SHP77 treated with DMSO at 0.1 percent for 48 hours (cell line): Measurements from ENCODE around the gene ANKLE1.
A peak's percentile ranks its signal among the peaks of the same experiment; 100 is the strongest.

Experiments
- DNase-seq: peaks from one replicate; lab custom pipeline; 2025; lab: John Stamatoyannopoulos, UW

The ANKLE1 gene

GRCh38 chr19:17281391-17282304 lies at the start of gene ANKLE1:
Gene ANKLE1, plus strand, starts transcription at chr19:17281901. Its CDS starts 20 bp downstream, at chr19:17281921.
- no peak for DNase-seq

GRCh38 chr19:17232258-17232657 lies 49.4 kb upstream of the ANKLE1 start:
- DNase-seq: no peak

DNA sequence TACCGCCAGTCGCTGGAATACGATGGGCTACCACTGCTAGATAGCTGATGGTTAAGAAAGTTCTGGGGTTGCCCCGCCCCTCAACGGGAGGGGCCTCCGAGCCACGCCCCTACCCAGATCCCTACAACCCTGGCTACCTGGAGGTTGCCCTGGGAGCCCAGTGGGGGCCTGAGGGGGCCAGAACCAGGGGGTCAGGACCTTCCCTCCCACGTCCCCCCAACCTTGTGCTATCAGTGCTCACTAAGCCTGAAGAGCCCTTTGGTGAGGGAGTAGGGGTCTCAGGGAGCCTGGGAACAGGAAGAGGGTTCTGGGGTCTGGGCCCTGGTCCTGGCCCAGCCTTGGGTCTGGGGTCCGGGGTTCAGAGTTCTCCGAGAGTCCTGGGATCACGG lies 46.8 kb upstream of the ANKLE1 start:
- DNase-seq: peak; percentile 24

DNA sequence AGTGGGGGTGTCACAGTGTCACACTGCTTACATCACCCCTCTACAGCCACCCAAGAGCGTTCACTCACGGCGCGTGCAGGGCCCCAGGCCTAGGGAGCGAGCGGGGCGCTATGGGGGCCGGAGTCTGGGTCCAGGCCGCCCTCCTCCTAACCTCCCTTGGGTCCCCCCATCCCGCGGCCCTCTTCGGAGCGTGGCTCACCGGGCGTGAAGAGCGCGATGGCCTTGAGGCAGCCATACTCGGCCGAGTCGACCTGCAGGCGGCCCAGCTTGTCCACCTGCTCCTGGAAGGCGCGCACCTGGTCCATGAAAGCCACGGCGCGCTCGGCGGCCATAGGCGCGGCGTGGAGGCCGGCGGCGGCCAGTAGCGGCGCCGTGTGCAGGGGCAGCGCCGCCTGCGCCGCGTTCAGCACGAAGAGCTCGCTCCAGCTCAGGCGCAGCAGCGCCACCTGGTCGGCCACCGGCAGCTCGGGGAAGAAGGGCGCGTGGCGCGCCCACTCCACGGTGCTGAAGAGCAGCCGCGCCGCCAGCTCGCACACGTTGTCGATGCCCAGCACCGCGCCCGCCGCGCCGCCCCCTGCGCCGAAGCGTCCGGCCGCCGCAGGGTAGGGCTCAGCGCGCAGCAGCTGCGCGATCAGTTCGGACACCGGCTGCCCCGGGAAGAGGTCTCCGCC lies 46.3 kb upstream of the ANKLE1 start:
- peak; percentile 27 for DNase-seq

- peak; percentile 28 for DNase-seq
These were observed 45.5 kb upstream of the ANKLE1 start for GRCh38 chr19:17235971-17236777.

DNA sequence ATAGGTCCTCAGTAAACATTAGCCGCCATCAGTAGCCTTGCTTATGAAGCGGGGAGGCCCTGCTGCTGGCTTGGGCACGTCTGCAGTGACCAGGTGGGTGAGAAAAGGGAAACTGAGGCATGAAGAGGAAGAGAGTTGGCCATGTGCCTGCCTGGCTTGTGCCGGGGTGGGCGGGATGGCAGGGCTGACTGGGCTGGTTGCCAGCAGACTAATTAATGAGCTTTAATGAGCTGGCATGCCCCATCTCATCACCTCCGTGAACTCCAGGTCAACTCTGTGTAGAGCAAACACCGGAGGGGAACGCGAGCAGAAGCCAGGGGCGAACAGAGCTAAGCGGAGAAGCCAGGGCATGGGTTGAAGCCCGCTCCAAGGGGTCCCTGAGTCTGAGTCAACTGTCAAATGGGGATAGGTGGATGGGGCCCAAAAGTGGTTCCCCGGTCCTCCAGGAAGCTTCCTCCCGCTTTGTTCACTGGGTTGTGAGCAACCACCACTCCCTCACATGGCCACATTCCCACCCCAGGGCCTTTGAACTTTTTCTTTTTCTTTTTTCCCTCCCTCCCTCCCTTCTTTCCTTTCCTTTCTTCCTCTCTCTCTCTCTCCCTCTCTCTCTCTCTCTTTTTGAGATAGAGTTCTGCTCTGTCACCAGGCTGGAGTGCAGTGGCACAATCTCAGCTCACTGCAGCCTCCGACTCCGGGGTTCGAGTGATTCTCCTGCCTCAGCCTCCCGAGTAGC lies 44.7 kb upstream of the ANKLE1 start:
- DNase-seq: no peak

DNA sequence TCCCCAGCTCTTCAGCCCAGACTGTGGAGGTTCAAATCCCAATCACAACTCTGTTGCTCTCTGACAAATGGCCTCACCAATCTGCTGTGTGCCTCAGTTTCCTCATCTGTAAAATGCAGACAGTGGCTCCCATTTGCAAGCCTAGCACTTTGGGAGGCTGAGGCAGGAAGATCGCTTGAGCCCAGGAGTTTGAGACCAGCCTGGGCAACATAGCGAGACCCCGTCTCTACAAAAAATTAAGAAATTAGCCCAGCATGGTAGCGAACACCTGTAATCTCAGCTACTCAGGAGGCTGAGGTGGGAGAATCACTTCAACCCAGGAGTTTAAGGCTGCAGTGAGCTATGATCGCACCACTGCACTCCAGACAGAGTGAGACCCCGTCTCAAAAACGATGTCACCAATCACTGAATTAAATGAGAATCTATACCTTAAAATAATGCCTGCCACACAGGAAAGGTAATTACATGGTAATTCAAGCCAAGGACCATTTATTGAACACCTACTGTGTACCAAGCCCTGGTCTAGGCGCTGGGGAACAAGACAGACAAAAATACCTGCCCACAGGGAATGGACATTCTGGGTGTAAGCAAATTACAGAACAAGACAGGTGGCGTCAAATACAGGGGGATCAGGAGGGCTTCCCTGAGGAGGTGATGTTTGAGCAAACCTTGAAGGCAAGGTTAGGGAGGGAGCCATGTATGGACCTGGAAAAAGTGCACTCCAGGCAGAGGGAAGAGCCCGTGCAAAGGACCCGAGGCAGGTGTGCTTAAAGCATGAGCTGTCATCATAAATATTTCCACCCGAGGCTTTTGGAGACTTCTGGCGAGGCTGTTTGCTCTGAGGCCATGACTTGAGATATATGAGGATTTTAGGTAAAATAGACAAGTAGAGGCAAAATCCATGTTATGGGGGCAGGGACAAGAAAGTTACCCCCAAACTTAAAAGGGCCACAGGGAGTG lies 43.7 kb upstream of the ANKLE1 start:
- no peak for DNase-seq

DNA sequence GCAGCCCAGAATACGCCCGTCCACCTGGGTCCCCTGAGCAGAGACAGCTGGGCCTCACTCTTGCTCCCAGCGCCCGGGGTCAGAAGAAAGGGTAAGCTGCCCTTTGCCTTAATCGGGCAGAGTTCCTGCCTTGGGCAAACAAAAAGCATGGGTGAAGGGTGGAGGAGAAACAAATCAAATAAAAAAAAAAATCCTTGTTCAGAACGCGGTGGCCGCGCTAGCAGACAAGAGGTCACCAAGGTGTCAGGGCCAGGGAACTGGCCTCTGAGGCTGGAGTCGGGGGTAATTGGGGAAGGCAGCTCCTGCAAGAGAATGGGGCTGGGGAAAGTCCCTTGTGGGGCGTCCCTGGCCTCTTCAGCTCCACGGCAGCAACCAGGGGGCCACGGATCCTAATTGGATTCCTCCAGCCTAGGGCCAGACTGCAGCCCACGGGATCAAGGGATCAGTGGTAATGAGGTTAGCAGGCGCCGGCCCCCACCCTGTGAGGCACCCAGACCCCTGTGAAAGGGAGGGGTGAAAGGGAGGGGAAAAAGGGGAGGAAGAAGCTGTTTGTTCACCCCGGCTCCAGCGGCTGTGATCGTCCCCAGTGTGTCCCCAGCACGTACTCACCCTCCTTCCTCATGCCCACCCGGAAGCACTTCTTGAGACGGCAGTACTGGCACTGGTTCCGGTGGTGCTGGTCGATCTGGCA lies 41.5 kb upstream of the ANKLE1 start:
- no peak for DNase-seq

DNA sequence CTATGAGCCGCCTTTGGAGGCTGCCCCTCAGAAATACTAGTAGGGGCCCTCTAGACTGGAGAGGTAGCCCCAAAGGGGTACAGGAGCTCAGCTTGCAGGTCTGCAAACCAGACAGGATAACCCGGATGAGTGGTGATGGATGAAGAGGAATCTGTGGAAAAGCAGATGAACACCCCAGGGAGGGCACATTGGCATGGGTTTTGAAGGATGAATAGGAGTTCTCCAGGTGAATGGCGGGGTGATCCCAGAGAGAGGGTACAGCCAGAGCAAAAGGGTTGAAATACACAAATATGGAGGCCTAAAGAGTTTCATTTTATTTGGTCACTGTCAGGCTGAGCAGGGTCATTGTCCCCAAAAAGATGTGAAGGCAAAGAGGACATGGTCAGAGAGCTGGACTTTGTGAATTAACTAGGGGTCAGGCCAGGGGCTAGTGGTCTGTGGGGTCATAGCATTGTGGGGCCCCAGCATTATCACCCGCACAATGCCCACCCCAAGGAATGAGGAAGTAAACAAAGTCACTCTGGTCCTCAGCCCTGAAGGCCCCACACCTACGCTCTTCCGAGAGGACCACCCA lies 40.8 kb upstream of the ANKLE1 start:
- DNase-seq: no peak

- DNase-seq: no peak
These were observed 39.1 kb upstream of the ANKLE1 start for GRCh38 chr19:17242431-17243208.

DNA sequence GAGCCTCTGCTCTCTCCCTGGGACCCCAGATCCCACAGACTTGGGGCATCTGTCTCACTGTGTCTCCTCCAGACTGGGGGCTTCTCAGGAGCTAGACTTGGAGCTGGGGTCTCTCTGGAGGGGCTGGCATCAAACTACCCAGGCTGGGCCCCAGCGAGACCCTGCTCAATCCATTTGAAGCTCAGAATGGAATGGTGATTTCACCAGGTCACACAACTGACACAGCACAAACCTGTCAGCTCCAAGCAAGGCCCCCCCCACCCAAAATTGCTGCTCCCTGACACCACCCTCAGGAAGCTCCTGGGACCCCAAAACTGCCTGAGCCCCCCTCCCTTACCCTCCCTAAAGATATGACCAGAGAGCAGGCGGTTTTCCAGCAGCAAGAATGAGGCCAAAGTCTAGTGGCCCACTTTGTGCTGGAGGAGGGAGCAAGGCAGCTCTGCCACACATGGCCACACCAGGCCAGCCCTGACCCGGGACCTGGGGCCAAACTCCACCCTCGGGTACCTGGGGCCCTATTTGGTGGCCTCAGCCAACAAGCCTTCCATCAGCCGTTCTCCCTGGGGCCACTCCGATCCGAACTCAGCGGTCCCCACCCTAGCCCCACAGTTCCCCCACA lies 38.4 kb upstream of the ANKLE1 start:
- DNase-seq: no peak

DNA sequence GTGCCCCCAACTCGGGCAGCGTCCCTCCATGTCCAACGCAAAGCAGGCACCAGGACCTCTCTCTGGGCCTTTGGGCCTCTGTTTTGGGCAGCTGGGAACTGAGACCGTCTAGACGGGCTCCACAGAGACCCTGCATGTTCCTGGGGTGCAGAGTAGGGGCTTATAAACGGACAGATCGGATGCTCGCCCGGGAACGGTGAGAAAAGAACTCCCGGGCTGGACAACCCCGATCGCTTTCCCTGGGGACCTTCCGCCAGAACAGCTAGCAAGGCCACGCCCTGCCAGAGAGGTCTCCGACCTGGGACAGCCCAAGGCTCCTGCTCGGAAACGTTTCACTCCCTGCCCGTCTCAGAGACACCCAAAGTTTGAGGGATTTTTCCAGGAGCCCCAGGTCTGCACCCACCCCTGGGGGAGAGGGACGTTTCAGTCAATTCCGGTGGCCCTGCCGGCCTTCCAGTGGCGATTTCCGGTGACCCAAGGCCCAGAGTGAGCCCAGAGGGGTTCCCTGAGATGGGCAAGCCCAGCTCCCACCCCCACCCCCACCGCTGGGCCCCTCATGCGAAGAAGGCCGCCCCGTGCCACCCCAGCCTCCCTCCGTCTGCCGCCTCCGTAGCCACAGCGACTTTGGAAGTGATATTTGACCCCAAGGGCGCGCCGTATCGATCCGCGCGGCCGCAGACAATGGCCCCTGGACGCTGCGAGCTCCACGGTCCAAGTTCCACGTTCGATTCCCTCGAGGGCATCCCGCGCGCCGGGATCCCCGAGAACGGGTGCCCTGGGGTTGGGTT lies 37.7 kb upstream of the ANKLE1 start:
- DNase-seq: no peak

GRCh38 chr19:17244618-17245534 lies 36.8 kb upstream of the ANKLE1 start:
- DNase-seq: no peak

DNA sequence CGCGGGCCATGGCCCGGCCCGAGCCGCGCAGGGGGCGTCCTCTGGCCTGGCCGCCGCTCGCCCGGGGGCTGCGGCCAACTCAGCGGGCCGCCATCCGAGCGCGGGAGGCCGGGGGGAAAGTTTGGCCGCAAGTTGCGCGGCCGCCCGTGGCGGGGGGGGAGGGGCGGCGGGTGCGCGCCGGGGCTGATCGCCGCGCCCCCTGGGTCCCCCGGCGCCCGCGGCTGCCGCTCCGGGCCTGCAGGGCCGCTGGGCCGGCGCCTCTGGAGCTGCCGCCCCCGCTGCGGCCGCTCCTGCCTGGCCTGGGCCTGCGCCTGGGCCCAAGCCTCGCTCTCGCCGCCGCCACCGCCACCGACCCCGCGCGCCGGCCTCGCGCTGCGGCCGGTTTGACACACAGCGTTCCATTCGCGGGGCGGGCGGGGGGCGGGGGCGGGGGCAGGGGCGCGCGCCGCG lies 36.1 kb upstream of the ANKLE1 start, which contains the start of gene NR2F6:
TSS of gene NR2F6 (minus strand) at position 385 of the 450 bp plus-strand sequence. CDS start 699 bp downstream, outside the sequence.
- DNase-seq: no peak

GRCh38 chr19:17246681-17247425 lies 34.8 kb upstream of the ANKLE1 start:
- peak; percentile 18 for DNase-seq
